ENCODE measurements around the gene COL13A1. TPM values are rescaled to one million over a fixed set of nuclear protein-coding genes. Genes with fewer than 3 reads are reported as not detected.

Gene COL13A1
- total and polyA plus RNA-seq, 10 donors: 4.1 to 16.1 (median 9.5) TPM

DNA sequence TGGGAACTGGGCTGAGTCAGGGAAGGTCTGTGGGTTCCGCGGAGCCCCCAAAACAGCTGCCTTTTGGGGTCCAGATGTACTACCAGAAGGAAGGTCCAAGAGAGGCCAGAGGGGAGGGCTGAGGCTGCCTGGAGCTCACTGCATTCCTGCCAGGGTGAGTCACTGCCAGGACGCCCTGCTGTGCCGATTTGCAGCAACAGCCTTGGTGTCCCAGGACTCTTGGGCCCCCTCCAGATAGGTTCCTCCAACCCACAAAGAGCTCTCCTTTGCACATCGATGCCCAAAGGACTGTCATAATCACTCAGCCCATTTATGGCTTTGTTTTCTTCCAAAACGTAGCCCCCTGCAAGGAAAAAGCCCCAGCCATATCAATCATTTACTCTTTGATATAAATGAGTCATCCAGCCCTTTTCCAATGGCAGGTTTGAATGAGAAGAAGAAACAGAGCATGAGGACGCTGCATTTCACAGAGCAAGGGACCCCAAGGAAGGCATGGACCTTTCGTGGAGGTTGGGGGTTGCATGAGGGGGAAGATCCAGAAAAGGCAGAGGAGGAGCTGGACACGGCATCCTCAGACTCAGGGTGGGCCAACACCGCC is 32.2 kb upstream of the COL13A1 start:
- peaks cover 0 to 6% (median 0%) of the 10 kb centered on the region in 8 donors for H3K9me3 ChIP-seq
- H3K4me3 ChIP-seq: no peak overlapping the region
- peaks cover 0 to 32% (median 0%) of the 10 kb centered on the region in 7 donors for H3K27me3 ChIP-seq (replicated peaks in 1 of 7)
- 64 to 82% (median 78%) methylated on average over 10 of the region's 10 CpGs for WGBS, 5 donors
- DNase-seq: no peak
- H3K27ac ChIP-seq: no peak overlapping the region
- intact Hi-C loops (cut with DNase I; ENCODE audit: low total_unique reads): no loop called here
- TF ChIP-seq POLR2A (IDR thresholded peaks at IDR 0.05) (no peak), POLR2AphosphoS5 (IDR thresholded peaks at IDR 0.05) (no peak)
- TF ChIP-seq, protein P1, sequence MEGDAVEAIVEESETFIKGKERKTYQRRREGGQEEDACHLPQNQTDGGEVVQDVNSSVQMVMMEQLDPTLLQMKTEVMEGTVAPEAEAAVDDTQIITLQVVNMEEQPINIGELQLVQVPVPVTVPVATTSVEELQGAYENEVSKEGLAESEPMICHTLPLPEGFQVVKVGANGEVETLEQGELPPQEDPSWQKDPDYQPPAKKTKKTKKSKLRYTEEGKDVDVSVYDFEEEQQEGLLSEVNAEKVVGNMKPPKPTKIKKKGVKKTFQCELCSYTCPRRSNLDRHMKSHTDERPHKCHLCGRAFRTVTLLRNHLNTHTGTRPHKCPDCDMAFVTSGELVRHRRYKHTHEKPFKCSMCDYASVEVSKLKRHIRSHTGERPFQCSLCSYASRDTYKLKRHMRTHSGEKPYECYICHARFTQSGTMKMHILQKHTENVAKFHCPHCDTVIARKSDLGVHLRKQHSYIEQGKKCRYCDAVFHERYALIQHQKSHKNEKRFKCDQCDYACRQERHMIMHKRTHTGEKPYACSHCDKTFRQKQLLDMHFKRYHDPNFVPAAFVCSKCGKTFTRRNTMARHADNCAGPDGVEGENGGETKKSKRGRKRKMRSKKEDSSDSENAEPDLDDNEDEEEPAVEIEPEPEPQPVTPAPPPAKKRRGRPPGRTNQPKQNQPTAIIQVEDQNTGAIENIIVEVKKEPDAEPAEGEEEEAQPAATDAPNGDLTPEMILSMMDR (IDR thresholded peaks at IDR 0.05 in 8 of 11, conservative IDR thresholded peaks at IDR 0.05 in 3 of 11): no peak
- no peaks in the 10 kb centered on the region for H3K4me1 ChIP-seq
- no peaks in the 10 kb centered on the region for H3K36me3 ChIP-seq

DNA sequence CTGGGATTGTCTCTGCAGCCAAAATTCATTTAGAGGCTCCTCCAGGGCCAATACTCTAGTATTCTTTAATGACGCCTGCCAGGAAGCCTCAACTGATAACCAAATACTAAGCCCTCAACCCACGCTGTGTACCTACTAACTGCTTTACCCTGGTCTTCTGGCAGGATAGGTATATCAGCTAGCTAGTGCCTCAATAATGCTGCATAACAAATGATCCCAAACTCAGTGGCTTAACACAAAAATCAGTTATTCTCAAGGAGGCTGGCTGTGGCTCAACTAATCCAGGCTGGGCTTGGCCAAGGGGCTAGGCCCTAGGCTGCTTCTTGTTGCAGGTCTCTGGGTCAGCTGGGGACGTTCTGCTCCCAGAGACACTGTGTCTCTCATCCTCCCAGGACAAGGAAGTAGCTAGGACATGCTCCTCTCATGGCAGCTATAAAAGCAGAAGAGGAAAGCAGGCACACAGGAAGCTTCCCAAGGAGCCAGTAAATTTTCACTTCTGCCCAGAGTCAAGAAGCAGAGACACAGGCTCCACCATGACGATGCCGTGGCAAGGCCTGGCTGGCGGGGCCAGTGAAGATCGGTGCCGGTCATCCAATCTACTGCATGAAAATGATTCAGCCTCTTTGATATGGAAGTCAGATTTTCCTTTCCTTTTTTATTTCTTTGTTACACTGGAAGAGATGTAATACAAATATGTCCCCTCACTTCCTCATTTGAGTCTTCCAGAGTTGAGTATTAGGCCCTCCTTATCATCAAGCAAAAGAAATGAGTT is 28.6 kb upstream of the COL13A1 start:
- Histone ChIP-seq H3K4me1 (no peaks in the 10 kb centered on the region), H3K36me3 (no peaks in the 10 kb centered on the region), H3K27me3 (replicated peaks in 1 of 7) (peaks cover 0 to 19% (median 0%) of the 10 kb centered on the region in 7 donors), H3K27ac (no peak overlapping the region), H3K9me3 (peaks cover 0 to 6% (median 0%) of the 10 kb centered on the region in 8 donors), H3K4me3 (no peak overlapping the region)
- no peak for DNase-seq
- 88 to 91% (median 89%) methylated on average over 8 of the region's 8 CpGs for WGBS, 5 donors
- TF ChIP-seq, protein P1 (IDR thresholded peaks at IDR 0.05 in 8 of 11, conservative IDR thresholded peaks at IDR 0.05 in 3 of 11): no peak
- no peak for TF ChIP-seq POLR2AphosphoS5 (IDR thresholded peaks at IDR 0.05)
- TF ChIP-seq POLR2A (IDR thresholded peaks at IDR 0.05): no peak
- intact Hi-C loops (cut with DNase I; ENCODE audit: low total_unique reads): no loop called here

DNA sequence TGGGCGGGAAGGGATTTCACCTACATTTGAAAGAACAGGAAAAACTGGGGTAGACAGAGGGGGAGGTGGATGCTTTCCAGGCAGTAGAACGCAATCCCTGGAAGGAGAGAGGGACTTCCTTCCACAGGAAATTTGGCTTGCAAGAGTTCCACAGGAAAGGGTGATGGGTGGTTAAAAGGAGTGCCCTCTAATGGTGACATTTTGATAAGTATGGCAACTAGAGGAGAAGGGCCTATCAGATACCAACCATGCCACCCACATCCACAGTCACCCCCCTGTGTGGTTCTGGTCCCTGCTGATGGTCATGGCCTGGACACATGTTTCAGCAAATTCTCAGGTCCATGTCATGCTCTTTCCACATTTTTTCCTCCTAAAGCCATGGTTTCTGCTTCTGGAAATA is 27.1 kb upstream of the COL13A1 start:
- intact Hi-C loops (cut with DNase I; ENCODE audit: low total_unique reads): no loop called here
- Histone ChIP-seq H3K27me3 (replicated peaks in 1 of 7) (peaks cover 0 to 5% (median 0%) of the 10 kb centered on the region in 7 donors), H3K36me3 (no peaks in the 10 kb centered on the region), H3K4me1 (no peaks in the 10 kb centered on the region), H3K27ac (no peak overlapping the region), H3K9me3 (peaks cover 0 to 6% (median 0%) of the 10 kb centered on the region in 8 donors), H3K4me3 (no peak overlapping the region)
- TF ChIP-seq POLR2AphosphoS5 (IDR thresholded peaks at IDR 0.05) (no peak), POLR2A (IDR thresholded peaks at IDR 0.05) (no peak)
- TF ChIP-seq, protein P1 (IDR thresholded peaks at IDR 0.05 in 8 of 11, conservative IDR thresholded peaks at IDR 0.05 in 3 of 11): no peak
- 64 to 80% (median 70%) methylated on average over 2 of the region's 2 CpGs for WGBS, 5 donors
- no peak for DNase-seq

DNA sequence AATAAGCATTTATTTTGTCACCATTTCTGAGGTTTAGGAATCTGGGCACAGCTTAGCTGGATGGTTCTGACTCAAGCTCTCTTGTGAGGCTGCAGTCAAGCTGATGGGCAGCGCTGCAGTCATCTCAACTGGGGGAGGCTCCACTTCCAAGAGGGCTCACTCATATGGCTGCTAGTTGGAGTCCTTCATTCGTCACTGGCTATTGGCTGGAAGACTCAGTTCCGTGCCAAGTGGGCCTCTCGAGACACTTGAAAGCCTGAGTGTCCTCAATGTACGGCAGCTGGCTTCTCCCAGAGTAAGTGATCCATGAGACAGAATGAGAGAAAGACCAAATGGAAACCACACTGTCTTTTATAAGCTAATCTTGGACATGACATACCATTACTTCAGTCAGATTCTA is 21.6 kb upstream of the COL13A1 start:
- Histone ChIP-seq H3K27ac (no peak overlapping the region), H3K4me3 (no peak overlapping the region), H3K27me3 (replicated peaks in 1 of 7) (peaks cover 0 to 35% (median 8%) of the 10 kb centered on the region in 7 donors), H3K9me3 (no peaks in the 10 kb centered on the region), H3K36me3 (no peaks in the 10 kb centered on the region), H3K4me1 (no peaks in the 10 kb centered on the region)
- intact Hi-C loops (cut with DNase I; ENCODE audit: low total_unique reads): no loop called here
- no peak for DNase-seq
- 65 to 83% (median 81%) methylated on average over 5 of the region's 5 CpGs for WGBS, 5 donors
- TF ChIP-seq, protein P1 (IDR thresholded peaks at IDR 0.05 in 8 of 11, conservative IDR thresholded peaks at IDR 0.05 in 3 of 11): no peak
- TF ChIP-seq POLR2AphosphoS5 (IDR thresholded peaks at IDR 0.05): peak in 2 of 3 donors; percentile 31 to 57
- TF ChIP-seq POLR2A (IDR thresholded peaks at IDR 0.05): no peak
